ENCODE results near the gene TRIM34. TPM values are rescaled to one million over a fixed set of nuclear protein-coding genes. Genes with fewer than 3 reads are reported as not detected.
"Not testable (repeated sequence)": the region's sequence is repeated elsewhere in the genome, so short reads cannot be mapped to it uniquely, and the experiment has no call there.

TRIM34 gene
- total and polyA plus RNA-seq, 10 of the 15 experiments (the other 5 are each of a cell fraction or from before 2014, with no cell fraction given), result 16.7 to 51.4 (median 21.5) TPM

- RAD21 ChIA-PET (ENCODE audit: unreplicated experiment), result no interaction called here
- no peaks in the 10 kb centered on the region for H3K27me3 ChIP-seq (replicated peaks in 1 of 2; ENCODE audit: control insufficient read depth in 2 of 2, insufficient read depth in 2 of 2, low read length in 1 of 2)
- ATAC-seq (no peak), DNase-seq (ENCODE audit: low read depth, low spot score) (no peak), FAIRE-seq (no peak)
- no peak overlapping the region for H3K4me3 ChIP-seq
- in situ Hi-C loops (cut with MboI) (no loop called here), intact Hi-C loops (cut with micrococcal nuclease; ENCODE audit: unreplicated experiment) (no loop called here)
- H3K36me3 ChIP-seq (ENCODE audit: control insufficient read depth in 2 of 2, insufficient read depth in 2 of 2, low read length in 1 of 2), result no peaks in the 10 kb centered on the region
- no peak overlapping the region for H3K27ac ChIP-seq (ENCODE audit: control insufficient read depth, insufficient read depth)
- BruUV-seq (replicated peaks), result no TSS peak
- SMC1A ChIA-PET (ENCODE audit: uncharacterized antibody, unreplicated experiment), result no interaction called here
- no peaks in the 10 kb centered on the region for H3K4me1 ChIP-seq (ENCODE audit: control insufficient read depth, insufficient read depth, low read length)
- WGBS (ENCODE audit: insufficient coverage, insufficient replicate concordance, low lambda C conversion rate, missing lambda C conversion rate), result 99% methylated on average over 4 of the region's 4 CpGs
- H4K20me1 ChIP-seq (ENCODE audit: control insufficient read depth, insufficient read depth), result no peaks in the 10 kb centered on the region
- no peak for TF ChIP-seq NFYB (IDR thresholded peaks at IDR 0.05; ENCODE audit: insufficient read depth, low read depth, low read length)
- TF ChIP-seq MYB (IDR thresholded peaks at IDR 0.05; ENCODE audit: borderline replicate concordance, low read depth, low read length), result no peak
- no peak for TF ChIP-seq STAT1 (conservative IDR thresholded peaks at IDR 0.05)
- no peak for TF ChIP-seq ZSCAN29 (IDR thresholded peaks at IDR 0.05)
- no peak for TF ChIP-seq NKRF (conservative IDR thresholded peaks at IDR 0.05)
- TF ChIP-seq HDGF (IDR thresholded peaks at IDR 0.05), result no peak
- no peak for TF ChIP-seq PAX8 (IDR thresholded peaks at IDR 0.05)
- no peak for TF ChIP-seq ATF2 (IDR thresholded peaks at IDR 0.05; ENCODE audit: low read length)
- no peak for TF ChIP-seq MXI1 (IDR thresholded peaks at IDR 0.05; ENCODE audit: low read depth, low read length)
- TF ChIP-seq CBX5 (IDR thresholded peaks at IDR 0.05; ENCODE audit: low read depth), result no peak
- no peak for TF ChIP-seq TBL1XR1 (IDR thresholded peaks at IDR 0.05; ENCODE audit: low read depth, low read length)
- no peak for TF ChIP-seq ZNF274 (IDR thresholded peaks at IDR 0.05; ENCODE audit: insufficient read depth, insufficient read length)
- no peak for TF ChIP-seq BRCA1 (IDR thresholded peaks at IDR 0.05; ENCODE audit: low read depth, low read length)
- H3K79me2 ChIP-seq (ENCODE audit: control insufficient read depth, insufficient read depth, low read length), result no peaks in the 10 kb centered on the region
- H3K9me3 ChIP-seq (replicated peaks; ENCODE audit: control insufficient read depth, insufficient read depth, low read length), result no peaks in the 10 kb centered on the region; the same call in 2 of the 3 replicates
- POLR2A ChIA-PET, result no interaction called here
- H2AFZ ChIP-seq (ENCODE audit: control insufficient read depth, low read depth, low read length), result no peak overlapping the region
- H3K4me2 ChIP-seq (ENCODE audit: control insufficient read depth, insufficient read depth), result no peak overlapping the region
- CTCF ChIA-PET, result interaction anchor here (0.7 kb wide), 1 partner anchor 55 kb away, joined by 3 read pairs; no protein-coding TSS in a partner anchor
- no peak overlapping the region for H3K9ac ChIP-seq (ENCODE audit: control insufficient read depth, insufficient read depth, low read length)
These were observed 30.7 kb downstream of the TRIM34 start for GRCh38 chr11:5655474-5655873.

- H3K27ac ChIP-seq (ENCODE audit: control insufficient read depth, insufficient read depth); BruUV-seq (replicated peaks); H3K4me3 ChIP-seq; H3K4me2 ChIP-seq (ENCODE audit: control insufficient read depth, insufficient read depth); H2AFZ ChIP-seq (ENCODE audit: control insufficient read depth, low read depth, low read length); DNase-seq (ENCODE audit: low read depth, low spot score); H4K20me1 ChIP-seq (ENCODE audit: control insufficient read depth, insufficient read depth); H3K4me1 ChIP-seq (ENCODE audit: control insufficient read depth, insufficient read depth, low read length); SMC1A ChIA-PET (ENCODE audit: uncharacterized antibody, unreplicated experiment); CTCF ChIA-PET; H3K79me2 ChIP-seq (ENCODE audit: control insufficient read depth, insufficient read depth, low read length); intact Hi-C loops (cut with micrococcal nuclease; ENCODE audit: unreplicated experiment); POLR2A ChIA-PET; ATAC-seq; H3K36me3 ChIP-seq (ENCODE audit: control insufficient read depth in 2 of 2, insufficient read depth in 2 of 2, low read length in 1 of 2); H3K27me3 ChIP-seq (replicated peaks in 1 of 2; ENCODE audit: control insufficient read depth in 2 of 2, insufficient read depth in 2 of 2, low read length in 1 of 2); FAIRE-seq; H3K9ac ChIP-seq (ENCODE audit: control insufficient read depth, insufficient read depth, low read length); RAD21 ChIA-PET (ENCODE audit: unreplicated experiment); in situ Hi-C loops (cut with MboI); H3K9me3 ChIP-seq (replicated peaks; ENCODE audit: control insufficient read depth, insufficient read depth, low read length): not testable (repeated sequence)
- 77% methylated on average over 2 of the region's 2 CpGs for WGBS (ENCODE audit: insufficient coverage, insufficient replicate concordance, low lambda C conversion rate, missing lambda C conversion rate)
These were observed 32.2 kb downstream of the TRIM34 start for GRCh38 chr11:5656956-5657355.
